ENCODE measurements around the gene CLDN18. TPM values are rescaled to one million over a fixed set of nuclear protein-coding genes. Genes with fewer than 3 reads are reported as not detected.

Gene CLDN18
- total and polyA plus RNA-seq, 4 donors = 0.06 TPM; not detected in 3

DNA sequence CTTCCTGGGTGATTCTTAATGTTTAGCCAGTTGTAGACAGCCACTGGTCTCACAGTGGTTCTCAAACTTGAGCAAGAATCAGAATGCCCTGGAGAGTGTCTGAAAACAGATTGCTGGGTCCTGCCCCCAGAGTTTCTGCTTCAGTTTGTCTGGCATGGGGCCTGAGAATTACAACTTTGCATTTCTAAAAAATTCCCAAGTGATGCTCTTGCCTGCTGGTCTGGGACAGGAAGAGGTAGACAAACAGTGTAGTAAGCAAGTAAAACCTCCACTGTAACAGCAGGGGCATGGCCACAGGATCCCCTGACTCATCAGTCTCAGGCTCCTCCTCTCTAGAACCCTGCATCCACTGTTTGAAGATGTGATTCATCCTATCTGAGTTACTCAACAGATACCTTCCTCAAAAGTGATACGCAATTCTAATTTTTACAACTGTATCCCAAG is 69.0 kb downstream of the CLDN18 start:
- Histone ChIP-seq H3K36me3 (ENCODE audit: control insufficient read depth in 4 of 4, insufficient read depth in 3 of 4, low read depth in 1 of 4, low read length in 3 of 4) (no peaks in the 10 kb centered on the region), H3K27me3 (ENCODE audit: control insufficient read depth in 4 of 4, insufficient read depth in 4 of 4, low read length in 3 of 4) (peaks cover 0 to 10% (median 0%) of the 10 kb centered on the region in 4 donors), H3K27ac (ENCODE audit: low read depth in 1 of 2, low read length in 2 of 2) (no peak overlapping the region), H3K9ac (ENCODE audit: low read depth in 1 of 2, low read length in 2 of 2) (no peak overlapping the region), H3K4me3 (ENCODE audit: low read depth in 1 of 3, low read length in 3 of 3) (no peak overlapping the region), H3K9me3 (ENCODE audit: control insufficient read depth in 4 of 4, low read length in 3 of 4) (no peaks in the 10 kb centered on the region), H3K4me1 (ENCODE audit: control insufficient read depth in 4 of 4, insufficient read depth in 4 of 4, low read length in 3 of 4) (no peaks in the 10 kb centered on the region)
- WGBS = 89% methylated on average over 1 of the region's 1 CpG
- DNase-seq (ENCODE audit: low spot score) = no peak
- TF ChIP-seq RAD21 (IDR thresholded peaks at IDR 0.05) (no peak), YY1 (IDR thresholded peaks at IDR 0.05) (no peak), HNF4A (conservative IDR thresholded peaks at IDR 0.05) (no peak), FOXA1 (IDR thresholded peaks at IDR 0.05) (no peak), NR2F2 (IDR thresholded peaks at IDR 0.05) (no peak), JUND (IDR thresholded peaks at IDR 0.05) (no peak), GABPA (IDR thresholded peaks at IDR 0.05 in 1 of 2, conservative IDR thresholded peaks at IDR 0.05 in 1 of 2) (no peak), EGR1 (IDR thresholded peaks at IDR 0.05; ENCODE audit: low read depth in 2 of 2) (no peak), FOXA2 (IDR thresholded peaks at IDR 0.05) (no peak), TAF1 (conservative IDR thresholded peaks at IDR 0.05) (no peak), SP1 (IDR thresholded peaks at IDR 0.05) (no peak)
- TF ChIP-seq, protein P1, sequence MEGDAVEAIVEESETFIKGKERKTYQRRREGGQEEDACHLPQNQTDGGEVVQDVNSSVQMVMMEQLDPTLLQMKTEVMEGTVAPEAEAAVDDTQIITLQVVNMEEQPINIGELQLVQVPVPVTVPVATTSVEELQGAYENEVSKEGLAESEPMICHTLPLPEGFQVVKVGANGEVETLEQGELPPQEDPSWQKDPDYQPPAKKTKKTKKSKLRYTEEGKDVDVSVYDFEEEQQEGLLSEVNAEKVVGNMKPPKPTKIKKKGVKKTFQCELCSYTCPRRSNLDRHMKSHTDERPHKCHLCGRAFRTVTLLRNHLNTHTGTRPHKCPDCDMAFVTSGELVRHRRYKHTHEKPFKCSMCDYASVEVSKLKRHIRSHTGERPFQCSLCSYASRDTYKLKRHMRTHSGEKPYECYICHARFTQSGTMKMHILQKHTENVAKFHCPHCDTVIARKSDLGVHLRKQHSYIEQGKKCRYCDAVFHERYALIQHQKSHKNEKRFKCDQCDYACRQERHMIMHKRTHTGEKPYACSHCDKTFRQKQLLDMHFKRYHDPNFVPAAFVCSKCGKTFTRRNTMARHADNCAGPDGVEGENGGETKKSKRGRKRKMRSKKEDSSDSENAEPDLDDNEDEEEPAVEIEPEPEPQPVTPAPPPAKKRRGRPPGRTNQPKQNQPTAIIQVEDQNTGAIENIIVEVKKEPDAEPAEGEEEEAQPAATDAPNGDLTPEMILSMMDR (IDR thresholded peaks at IDR 0.05; ENCODE audit: low read depth, low read length, missing input control) = no peak
- TF ChIP-seq, protein P2, sequence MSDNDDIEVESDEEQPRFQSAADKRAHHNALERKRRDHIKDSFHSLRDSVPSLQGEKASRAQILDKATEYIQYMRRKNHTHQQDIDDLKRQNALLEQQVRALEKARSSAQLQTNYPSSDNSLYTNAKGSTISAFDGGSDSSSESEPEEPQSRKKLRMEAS (IDR thresholded peaks at IDR 0.05) = no peak
- TF ChIP-seq, protein P3, sequence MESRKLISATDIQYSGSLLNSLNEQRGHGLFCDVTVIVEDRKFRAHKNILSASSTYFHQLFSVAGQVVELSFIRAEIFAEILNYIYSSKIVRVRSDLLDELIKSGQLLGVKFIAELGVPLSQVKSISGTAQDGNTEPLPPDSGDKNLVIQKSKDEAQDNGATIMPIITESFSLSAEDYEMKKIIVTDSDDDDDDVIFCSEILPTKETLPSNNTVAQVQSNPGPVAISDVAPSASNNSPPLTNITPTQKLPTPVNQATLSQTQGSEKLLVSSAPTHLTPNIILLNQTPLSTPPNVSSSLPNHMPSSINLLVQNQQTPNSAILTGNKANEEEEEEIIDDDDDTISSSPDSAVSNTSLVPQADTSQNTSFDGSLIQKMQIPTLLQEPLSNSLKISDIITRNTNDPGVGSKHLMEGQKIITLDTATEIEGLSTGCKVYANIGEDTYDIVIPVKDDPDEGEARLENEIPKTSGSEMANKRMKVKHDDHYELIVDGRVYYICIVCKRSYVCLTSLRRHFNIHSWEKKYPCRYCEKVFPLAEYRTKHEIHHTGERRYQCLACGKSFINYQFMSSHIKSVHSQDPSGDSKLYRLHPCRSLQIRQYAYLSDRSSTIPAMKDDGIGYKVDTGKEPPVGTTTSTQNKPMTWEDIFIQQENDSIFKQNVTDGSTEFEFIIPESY (IDR thresholded peaks at IDR 0.05) = no peak
- TF ChIP-seq, protein P4, sequence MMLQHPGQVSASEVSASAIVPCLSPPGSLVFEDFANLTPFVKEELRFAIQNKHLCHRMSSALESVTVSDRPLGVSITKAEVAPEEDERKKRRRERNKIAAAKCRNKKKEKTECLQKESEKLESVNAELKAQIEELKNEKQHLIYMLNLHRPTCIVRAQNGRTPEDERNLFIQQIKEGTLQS (IDR thresholded peaks at IDR 0.05) = no peak
- TF ChIP-seq, protein P5, sequence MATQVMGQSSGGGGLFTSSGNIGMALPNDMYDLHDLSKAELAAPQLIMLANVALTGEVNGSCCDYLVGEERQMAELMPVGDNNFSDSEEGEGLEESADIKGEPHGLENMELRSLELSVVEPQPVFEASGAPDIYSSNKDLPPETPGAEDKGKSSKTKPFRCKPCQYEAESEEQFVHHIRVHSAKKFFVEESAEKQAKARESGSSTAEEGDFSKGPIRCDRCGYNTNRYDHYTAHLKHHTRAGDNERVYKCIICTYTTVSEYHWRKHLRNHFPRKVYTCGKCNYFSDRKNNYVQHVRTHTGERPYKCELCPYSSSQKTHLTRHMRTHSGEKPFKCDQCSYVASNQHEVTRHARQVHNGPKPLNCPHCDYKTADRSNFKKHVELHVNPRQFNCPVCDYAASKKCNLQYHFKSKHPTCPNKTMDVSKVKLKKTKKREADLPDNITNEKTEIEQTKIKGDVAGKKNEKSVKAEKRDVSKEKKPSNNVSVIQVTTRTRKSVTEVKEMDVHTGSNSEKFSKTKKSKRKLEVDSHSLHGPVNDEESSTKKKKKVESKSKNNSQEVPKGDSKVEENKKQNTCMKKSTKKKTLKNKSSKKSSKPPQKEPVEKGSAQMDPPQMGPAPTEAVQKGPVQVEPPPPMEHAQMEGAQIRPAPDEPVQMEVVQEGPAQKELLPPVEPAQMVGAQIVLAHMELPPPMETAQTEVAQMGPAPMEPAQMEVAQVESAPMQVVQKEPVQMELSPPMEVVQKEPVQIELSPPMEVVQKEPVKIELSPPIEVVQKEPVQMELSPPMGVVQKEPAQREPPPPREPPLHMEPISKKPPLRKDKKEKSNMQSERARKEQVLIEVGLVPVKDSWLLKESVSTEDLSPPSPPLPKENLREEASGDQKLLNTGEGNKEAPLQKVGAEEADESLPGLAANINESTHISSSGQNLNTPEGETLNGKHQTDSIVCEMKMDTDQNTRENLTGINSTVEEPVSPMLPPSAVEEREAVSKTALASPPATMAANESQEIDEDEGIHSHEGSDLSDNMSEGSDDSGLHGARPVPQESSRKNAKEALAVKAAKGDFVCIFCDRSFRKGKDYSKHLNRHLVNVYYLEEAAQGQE (IDR thresholded peaks at IDR 0.05) = no peak

DNA sequence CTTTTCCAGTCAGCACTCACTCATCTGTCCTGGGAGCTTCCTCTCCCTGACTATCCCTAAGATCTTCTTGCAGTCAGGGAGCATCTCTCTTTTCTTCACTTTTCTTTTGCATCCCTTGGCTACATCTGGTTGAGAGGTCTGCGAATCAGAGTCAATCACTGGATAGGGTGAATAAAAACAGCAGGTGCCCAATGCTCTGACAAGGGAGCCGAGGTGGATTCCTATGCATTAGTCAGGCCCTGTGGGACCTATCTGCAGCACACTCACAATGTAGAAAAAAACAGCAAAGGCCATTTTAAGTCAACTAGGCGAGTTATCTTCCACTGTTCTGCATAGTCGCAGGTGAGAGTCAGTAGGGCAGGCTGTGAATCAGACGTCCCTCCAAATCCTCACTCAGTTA is 69.9 kb downstream of the CLDN18 start:
- Histone ChIP-seq H3K4me1 (ENCODE audit: control insufficient read depth in 4 of 4, insufficient read depth in 4 of 4, low read length in 3 of 4) (no peaks in the 10 kb centered on the region), H3K9ac (ENCODE audit: low read depth in 1 of 2, low read length in 2 of 2) (no peak overlapping the region), H3K36me3 (ENCODE audit: control insufficient read depth in 4 of 4, insufficient read depth in 3 of 4, low read depth in 1 of 4, low read length in 3 of 4) (no peaks in the 10 kb centered on the region), H3K9me3 (ENCODE audit: control insufficient read depth in 4 of 4, low read length in 3 of 4) (no peaks in the 10 kb centered on the region), H3K27ac (ENCODE audit: low read depth in 1 of 2, low read length in 2 of 2) (no peak overlapping the region), H3K4me3 (ENCODE audit: low read depth in 1 of 3, low read length in 3 of 3) (no peak overlapping the region), H3K27me3 (ENCODE audit: control insufficient read depth in 4 of 4, insufficient read depth in 4 of 4, low read length in 3 of 4) (peaks cover 0 to 10% (median 0%) of the 10 kb centered on the region in 4 donors)
- WGBS = 92% methylated on average over 5 of the region's 5 CpGs
- DNase-seq (ENCODE audit: low spot score) = no peak
- TF ChIP-seq, protein P4 (IDR thresholded peaks at IDR 0.05) = no peak
- TF ChIP-seq GABPA (IDR thresholded peaks at IDR 0.05 in 1 of 2, conservative IDR thresholded peaks at IDR 0.05 in 1 of 2) (no peak), TAF1 (conservative IDR thresholded peaks at IDR 0.05) (no peak), NR2F2 (IDR thresholded peaks at IDR 0.05) (no peak), RXRA (IDR thresholded peaks at IDR 0.05) (no peak), HNF4A (conservative IDR thresholded peaks at IDR 0.05) (no peak), FOXA2 (IDR thresholded peaks at IDR 0.05) (no peak), FOXA1 (IDR thresholded peaks at IDR 0.05) (no peak)
- TF ChIP-seq, protein P5 (IDR thresholded peaks at IDR 0.05) = no peak

Data from liver (tissue), 9 donors.